ENCODE results near the gene XRCC1. TPM values are rescaled to one million over a fixed set of nuclear protein-coding genes. Genes with fewer than 3 reads are reported as not detected.

The XRCC1 gene
- total and polyA plus RNA-seq, 2 of the 8 experiments (the other 6 are each of a cell fraction or from before 2014, with no cell fraction given), result 42.5 to 44.4 TPM

DNA sequence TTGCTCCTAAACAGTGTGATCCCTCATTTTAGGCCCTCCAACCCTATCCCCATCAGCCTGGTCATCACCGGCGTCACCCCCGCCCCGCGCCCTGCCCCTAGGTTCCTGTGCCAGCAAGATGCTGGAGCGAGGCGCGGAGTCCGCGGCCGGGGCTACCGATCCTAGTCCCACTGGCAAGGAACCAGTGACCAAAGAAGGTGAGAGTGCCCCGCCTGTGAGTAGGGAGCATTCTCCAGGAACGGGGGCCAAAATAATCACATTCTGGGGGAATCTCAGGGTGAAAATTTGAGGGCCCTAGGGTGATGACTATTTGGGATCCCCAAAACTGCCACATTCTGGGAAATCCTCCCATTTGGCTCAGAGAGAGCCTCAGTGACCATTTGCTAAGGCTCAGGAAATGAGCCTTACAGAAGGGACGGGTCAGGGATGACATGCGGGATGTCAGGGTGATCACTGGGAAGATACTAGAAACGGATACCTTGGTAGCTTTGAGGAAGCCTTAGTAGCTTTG lies 41.0 kb downstream of the XRCC1 start:
- H2BK15ac ChIP-seq (ENCODE audit: low read length), result no peak overlapping the region
- H3K27ac ChIP-seq (ENCODE audit: low read depth, low read length), result no peak overlapping the region
- H3K4ac ChIP-seq (replicated peaks; ENCODE audit: insufficient read length, low read depth, low read length), result no peak overlapping the region
- FAIRE-seq (no peak), DNase-seq (ENCODE audit: low read depth in 1 of 2, low spot score in 2 of 2) (no peak)
- H3K36me3 ChIP-seq (ENCODE audit: control insufficient read depth in 2 of 4, insufficient read depth in 4 of 4, low read length in 3 of 4), result peaks cover 0 to 16% (median 10%) of the 10 kb centered on the region in 4 experiments; a peak in 6 of 8 replicates
- H4K91ac ChIP-seq (replicated peaks; ENCODE audit: insufficient read length, low read length), result no peak overlapping the region
- no peaks in the 10 kb centered on the region for H4K20me1 ChIP-seq (replicated peaks in 1 of 2; ENCODE audit: control insufficient read depth in 1 of 2, insufficient read depth in 2 of 2, low read length in 2 of 2)
- H2BK120ac ChIP-seq (replicated peaks; ENCODE audit: low read depth, low read length), result no peak overlapping the region
- peaks cover 0 to 14% (median 4%) of the 10 kb centered on the region in 4 experiments; a peak in 6 of 7 replicates for H3K4me1 ChIP-seq (replicated peaks in 1 of 4; ENCODE audit: control insufficient read depth in 3 of 4, insufficient read depth in 4 of 4, low read length in 3 of 4)
- peak overlapping the region; percentile 63 to 74 (median 68); a peak in 7 of 8 replicates for H3K4me3 ChIP-seq (ENCODE audit: extremely low read depth in 1 of 4, insufficient read depth in 2 of 4, low read depth in 3 of 4, low read length in 4 of 4)
- H4K5ac ChIP-seq (ENCODE audit: insufficient read length, low read depth, low read length), result no peak overlapping the region
- no peak overlapping the region for H3K14ac ChIP-seq (ENCODE audit: insufficient read length)
- H2AK5ac ChIP-seq (ENCODE audit: low read depth, low read length), result no peak overlapping the region
- no peak overlapping the region for H2BK12ac ChIP-seq (ENCODE audit: low read depth, low read length)
- no peak overlapping the region for H2BK20ac ChIP-seq (ENCODE audit: low read length)
- H3K23me2 ChIP-seq (ENCODE audit: low read depth, low read length), result peaks cover 15% of the 10 kb centered on the region
- H2BK5ac ChIP-seq (ENCODE audit: low read depth, low read length), result peak overlapping the region; percentile 44; the same call in 1 of the 2 replicates
- peak overlapping the region; percentile 79 to 97 for H3K4me2 ChIP-seq (ENCODE audit: insufficient read depth in 1 of 2, low read depth in 2 of 2, low read length in 2 of 2)
- no peak for TF ChIP-seq TBP (IDR thresholded peaks at IDR 0.05; ENCODE audit: low read depth, low read length)
- no peak for TF ChIP-seq TCF12 (IDR thresholded peaks at IDR 0.05; ENCODE audit: low read depth, low read length)
- no peaks in the 10 kb centered on the region for H3K79me2 ChIP-seq (ENCODE audit: control insufficient read depth in 1 of 2, insufficient read depth in 2 of 2, low read length in 2 of 2)
- no peaks in the 10 kb centered on the region for H3K27me3 ChIP-seq (replicated peaks in 1 of 4; ENCODE audit: control insufficient read depth in 3 of 4, extremely low read depth in 1 of 4, insufficient read depth in 3 of 4, low read length in 3 of 4)
- no peak overlapping the region for H2AFZ ChIP-seq (ENCODE audit: low read length)
- no peak overlapping the region for H3K56ac ChIP-seq (replicated peaks; ENCODE audit: insufficient read length, low read depth, low read length)
- 0 out of 2 replicates have a peak overlapping the region, but pooled peaks have one; percentile 5 for H4K8ac ChIP-seq (ENCODE audit: extremely low read depth, insufficient read depth, low read length)
- no peak overlapping the region for H3K18ac ChIP-seq (ENCODE audit: extremely low read depth, low read length)
- CTCF ChIA-PET (ENCODE audit: partially characterized antibody), result interaction anchor here (0.7 to 6.9 kb wide), 8 partner anchors 11 to 174 kb away, joined by 3 to 122 read pairs (median 12); partner anchors contain the start of genes IRGQ and ZNF576
- no peak overlapping the region for H3K9ac ChIP-seq (replicated peaks in 1 of 4; ENCODE audit: extremely low read depth in 1 of 4, low read depth in 3 of 4, low read length in 3 of 4)
- WGBS, 2 experiments (ENCODE audit: extremely low coverage in 1 of 2, insufficient coverage in 1 of 2, insufficient read length in 1 of 2, insufficient replicate concordance in 2 of 2, low coverage in 1 of 2, low lambda C conversion rate in 2 of 2, missing lambda C conversion rate in 1 of 2), result 21% methylated on average over 17 of the region's 17 CpGs; no CpG with 5 or more reads in 1 of the 2 experiments
- POLR2A ChIA-PET (ENCODE audit: partially characterized antibody), result interaction anchor here (1.1 to 3.4 kb wide), 8 partner anchors 19 to 100 kb away, joined by 3 to 13 read pairs (median 4); partner anchors contain the start of genes IRGQ, XRCC1 and ZNF576
- no peaks in the 10 kb centered on the region for H3K79me1 ChIP-seq (ENCODE audit: low read depth, low read length)
- no peak overlapping the region for H3K23ac ChIP-seq (ENCODE audit: insufficient read length)
- peaks cover 0 to 7% of the 10 kb centered on the region in 2 experiments; a peak in 1 of 4 replicates for H3K9me3 ChIP-seq (ENCODE audit: insufficient read depth in 2 of 2, low read depth in 1 of 2, low read length in 1 of 2)
